Hepatocyte (in vitro differentiated cells): ENCODE data around the gene RCVRN. TPM values are rescaled to one million over a fixed set of nuclear protein-coding genes. Genes with fewer than 3 reads are reported as not detected.

Experiments
- DNase-seq: peaks from one replicate; pipeline ENCODE4 v3.0.0-alpha.2; 2016; ENCODE audit warnings: low spot score
- H2AFZ ChIP-seq: fragments of 200-600 bp; sonication (generic); 2 replicates; pipeline ENCODE4 v1.6.0; 2016; ENCODE audit warnings: antibody characterized with exemption, mild to moderate bottlenecking
- H3K27ac ChIP-seq: fragments of 200-600 bp; sonication (generic); 2 replicates; pipeline ENCODE4 v1.5.1; 2016; ENCODE audit warnings: mild to moderate bottlenecking
- H3K27me3 ChIP-seq: fragments of 200-600 bp; sonication (generic); 2 replicates; pipeline ENCODE4 v1.6.1; 2016
- H3K36me3 ChIP-seq: fragments of 200-600 bp; sonication (generic); replicated peaks from 2 replicates; pipeline ENCODE4 v1.5.1; 2016; ENCODE audit warnings: low read depth; ENCODE audit not compliant: insufficient read depth
- H3K4me1 ChIP-seq: fragments of 200-600 bp; sonication (generic); 2 replicates; pipeline ENCODE4 v1.5.1; 2016; ENCODE audit warnings: mild to moderate bottlenecking, moderate library complexity; ENCODE audit not compliant: insufficient read depth
- H3K4me2 ChIP-seq: fragments of 200-600 bp; sonication (generic); 2 replicates; pipeline ENCODE4 v1.6.0; 2016
- H3K4me3 ChIP-seq: fragments of 200-600 bp; sonication (generic); 2 replicates; pipeline ENCODE4 v1.5.1; 2016; ENCODE audit warnings: mild to moderate bottlenecking
- H3K79me2 ChIP-seq: fragments of 200-600 bp; sonication (generic); 2 replicates; pipeline ENCODE4 v1.6.0; 2017; ENCODE audit warnings: mild to moderate bottlenecking
- H3K9me2 ChIP-seq: fragments of 200-600 bp; sonication (generic); replicated peaks from 2 replicates; pipeline ENCODE4 v1.6.0; 2017; ENCODE audit warnings: mild to moderate bottlenecking; ENCODE audit not compliant: insufficient read depth
- H3K9me3 ChIP-seq: fragments of 200-600 bp; sonication (generic); 2 replicates; pipeline ENCODE4 v1.5.1; 2016; ENCODE audit warnings: low read depth, mild to moderate bottlenecking
- H4K20me1 ChIP-seq: fragments of 200-600 bp; sonication (generic); 2 replicates; pipeline ENCODE4 v1.6.0; 2016; ENCODE audit warnings: mild to moderate bottlenecking; ENCODE audit not compliant: insufficient read depth, poor library complexity, severe bottlenecking
- CTCF ChIP-seq: fragments of 200-600 bp; sonication (generic); IDR thresholded peaks from 2 replicates; pipeline ENCODE4 v1.5.1; 2016; ENCODE audit warnings: antibody characterized with exemption, mild to moderate bottlenecking; ENCODE audit not compliant: poor library complexity
- EZH2 ChIP-seq: fragments of 200-600 bp; sonication (generic); IDR thresholded peaks from 2 replicates; pipeline ENCODE4 v1.6.1; 2016; ENCODE audit warnings: antibody characterized with exemption, mild to moderate bottlenecking, borderline replicate concordance
- EZH2phosphoT487 ChIP-seq: fragments of 200-600 bp; sonication (generic); IDR thresholded peaks from one replicate; pipeline ENCODE4 v1.6.1; 2018; ENCODE audit warnings: antibody characterized with exemption, mild to moderate bottlenecking, low read depth, moderate library complexity; ENCODE audit not compliant: unreplicated experiment, severe bottlenecking
- WGBS: methylation state at CpG from one replicate; pipeline ENCODE4 v1.1.6; 2016; ENCODE audit warnings: low lambda C conversion rate; ENCODE audit errors: missing lambda C conversion rate; 5-methylcytosine and 5-hydroxymethylcytosine counted together
- polyA plus RNA-seq: library from polyadenylated mRNA; unstranded; fragments of >200 nt; fragmentation: Nextera tagmentation; extraction: Ambion mirVana; gene quantifications from 2 replicates; pipeline ENCODE4 v1.2.1, GENCODE V29; 2016
- total RNA-seq: library from RNA; depleted of rRNA; stranded (reverse); fragments of >200 nt; gene quantifications from 2 replicates; pipeline ENCODE4 v1.2.3, GENCODE V29; 2014

Gene RCVRN
- total and polyA plus RNA-seq, 2 experiments from 2014 or later: 0.07 to 0.50 TPM

- H3K4me2 ChIP-seq: no peak overlapping the region
- 97% methylated on average over 34 of the region's 35 CpGs for WGBS
- no peaks in the 10 kb centered on the region for H4K20me1 ChIP-seq
- no peaks in the 10 kb centered on the region for H3K9me2 ChIP-seq
- no peak overlapping the region for H3K4me3 ChIP-seq
- H3K79me2 ChIP-seq: no peaks in the 10 kb centered on the region
- H3K27ac ChIP-seq: no peak overlapping the region
- no peak for TF ChIP-seq EZH2phosphoT487
- TF ChIP-seq EZH2: no peak
- no peak for TF ChIP-seq CTCF
- H2AFZ ChIP-seq: no peak overlapping the region
- DNase-seq: no peak
- H3K36me3 ChIP-seq: no peaks in the 10 kb centered on the region
- H3K27me3 ChIP-seq: no peaks in the 10 kb centered on the region
- no peaks in the 10 kb centered on the region for H3K9me3 ChIP-seq
- H3K4me1 ChIP-seq: peaks cover 8% of the 10 kb centered on the region
Measured at GRCh38 chr17:9904277-9905077, 594 bp downstream of the RCVRN start.

DNA sequence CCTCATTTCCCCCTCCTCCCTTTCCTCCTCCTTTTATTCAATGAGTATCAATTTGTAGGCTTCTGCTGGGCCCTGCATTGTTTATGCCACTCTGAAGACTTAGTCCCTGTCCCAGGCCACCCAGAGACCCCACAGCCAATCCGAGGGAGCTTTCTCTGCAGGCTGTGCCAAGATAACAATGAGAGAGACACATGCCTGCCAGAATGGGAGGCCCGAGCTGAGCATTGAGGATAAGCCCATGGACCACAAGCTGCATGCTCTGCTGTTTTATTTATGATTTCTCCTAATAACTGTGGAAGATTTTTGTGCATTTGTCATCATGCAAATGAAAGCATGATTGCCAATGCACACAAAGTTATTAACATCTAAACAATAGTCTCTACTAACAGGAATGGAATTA lies 3.0 kb downstream of the RCVRN start:
- Histone ChIP-seq H4K20me1 (no peaks in the 10 kb centered on the region), H3K36me3 (no peaks in the 10 kb centered on the region), H3K27ac (no peak overlapping the region), H3K4me1 (peaks cover 8% of the 10 kb centered on the region), H3K27me3 (no peaks in the 10 kb centered on the region), H3K4me2 (no peak overlapping the region), H3K79me2 (no peaks in the 10 kb centered on the region), H3K4me3 (no peak overlapping the region), H3K9me2 (no peaks in the 10 kb centered on the region), H3K9me3 (no peaks in the 10 kb centered on the region), H2AFZ (no peak overlapping the region)
- DNase-seq: no peak
- WGBS: 40% methylated on average over 2 of the region's 2 CpGs
- TF ChIP-seq EZH2phosphoT487 (no peak), EZH2 (no peak), CTCF (no peak)

GRCh38 chr17:9900784-9901183 lies 4.3 kb downstream of the RCVRN start:
- H3K27ac ChIP-seq: peak overlapping the region; percentile 71
- no peaks in the 10 kb centered on the region for H3K36me3 ChIP-seq
- peak overlapping the region; percentile 35 for H3K4me2 ChIP-seq
- H3K79me2 ChIP-seq: no peaks in the 10 kb centered on the region
- DNase-seq: no peak
- no peak overlapping the region for H3K4me3 ChIP-seq
- WGBS: 35% methylated on average over 8 of the region's 8 CpGs
- H3K27me3 ChIP-seq: no peaks in the 10 kb centered on the region
- H4K20me1 ChIP-seq: no peaks in the 10 kb centered on the region
- TF ChIP-seq EZH2phosphoT487 (no peak), EZH2 (no peak), CTCF (no peak)
- H3K9me3 ChIP-seq: no peaks in the 10 kb centered on the region
- no peaks in the 10 kb centered on the region for H3K9me2 ChIP-seq
- H2AFZ ChIP-seq: no peak overlapping the region
- peaks cover 8% of the 10 kb centered on the region for H3K4me1 ChIP-seq
